Activated CD8-positive, alpha-beta T cell treated with anti-CD3 and anti-CD28 coated beads for 36 hours (primary cell): ENCODE measurements around the gene TH. TPM values are rescaled to one million over a fixed set of nuclear protein-coding genes. Genes with fewer than 3 reads are reported as not detected.

Source experiments
- ATAC-seq: fragments of 200-7000 bp; cut with Tn5 transposase; one replicate; pipeline ENCODE4 v1.10.0; 2021; ENCODE audit warnings: mild to moderate bottlenecking, moderate library complexity
- CTCF ChIA-PET: fragments of 350-600 bp; sonication (Branson Sonifier 250); formaldehyde crosslinking; loops from one replicate; lab custom pipeline; 2021; ENCODE audit warnings: antibody characterized with exemption; lab: Charles Lee
- POLR2A ChIA-PET: fragments of 350-600 bp; sonication (Branson Sonifier 250); formaldehyde crosslinking; loops from one replicate; lab custom pipeline; 2021; ENCODE audit warnings: antibody characterized with exemption; lab: Charles Lee
- DNase-seq: peaks from one replicate; pipeline ENCODE4 v3.0.0-alpha.2; 2020
- H3K27ac Mint-ChIP-seq: one replicate; pipeline ENCODE4 v1.8.0; 2021; ENCODE audit warnings: mild to moderate bottlenecking, mixed read lengths
- H3K27me3 Mint-ChIP-seq: one replicate; pipeline ENCODE4 v1.8.0; 2021; ENCODE audit warnings: mixed read lengths
- H3K36me3 Mint-ChIP-seq: one replicate; pipeline ENCODE4 v1.8.0; 2021; ENCODE audit warnings: low read depth, mixed read lengths
- H3K4me1 Mint-ChIP-seq: one replicate; pipeline ENCODE4 v1.8.0; 2021; ENCODE audit warnings: low read depth, mixed read lengths
- H3K4me3 Mint-ChIP-seq: one replicate; pipeline ENCODE4 v1.8.0; 2021; ENCODE audit warnings: mild to moderate bottlenecking, moderate library complexity, mixed read lengths
- H3K9me3 Mint-ChIP-seq: one replicate; pipeline ENCODE4 v1.8.0; 2021; ENCODE audit warnings: mixed read lengths
- CTCF ChIP-seq: fragments of 200-600 bp; IDR thresholded peaks from one replicate; pipeline ENCODE4 v1.8.0; 2022; ENCODE audit warnings: antibody characterized with exemption, mild to moderate bottlenecking
- intact Hi-C: fragments of 100-400 bp; cut with micrococcal nuclease; formaldehyde crosslinking; loops from one replicate; pipeline ENCODE4 v1.10.0; 2022
- total RNA-seq, 2 experiments: library from RNA; stranded (reverse); gene quantifications; one replicate each; pipeline ENCODE4 v1.2.3, GENCODE V29; 2021

The TH gene
- total RNA-seq, 2 experiments from 2014 or later = not detected

GRCh38 chr11:2148595-2148994 lies 23.0 kb downstream of the TH start:
- CTCF ChIA-PET = interaction anchor here (1.6 to 19.5 kb wide), 5 partner anchors 8 to 316 kb away, joined by 3 to 518 read pairs (median 7); partner anchors contain the start of gene IGF2
- H3K9me3 Mint-ChIP-seq = no peaks in the 10 kb centered on the region
- peaks cover 60% of the 10 kb centered on the region for H3K27me3 Mint-ChIP-seq
- no peak for TF ChIP-seq CTCF
- H3K27ac Mint-ChIP-seq = no peak overlapping the region
- no peak for DNase-seq
- POLR2A ChIA-PET = interaction anchor here (4.5 kb wide), 1 partner anchor 111 kb away, joined by 31 read pairs; no protein-coding TSS in a partner anchor
- no peak overlapping the region for H3K4me3 Mint-ChIP-seq
- ATAC-seq = no peak
- H3K4me1 Mint-ChIP-seq = peaks cover 19% of the 10 kb centered on the region
- intact Hi-C loops = no loop called here
- H3K36me3 Mint-ChIP-seq = no peaks in the 10 kb centered on the region

GRCh38 chr11:2147391-2147790 lies 24.2 kb downstream of the TH start:
- H3K4me3 Mint-ChIP-seq = no peak overlapping the region
- peaks cover 67% of the 10 kb centered on the region for H3K27me3 Mint-ChIP-seq
- ChIA-PET CTCF (interaction anchor here (0.8 to 19.5 kb wide), 5 partner anchors 9 to 315 kb away, joined by 3 to 518 read pairs (median 6); no protein-coding TSS in a partner anchor), POLR2A (interaction anchor here (0.5 to 1.2 kb wide), 3 partner anchors 11 to 156 kb away, joined by 3 to 5 read pairs (median 3); no protein-coding TSS in a partner anchor)
- H3K27ac Mint-ChIP-seq = no peak overlapping the region
- no peak for DNase-seq
- ATAC-seq = no peak
- TF ChIP-seq CTCF = no peak
- H3K36me3 Mint-ChIP-seq = no peaks in the 10 kb centered on the region
- peaks cover 31% of the 10 kb centered on the region for H3K4me1 Mint-ChIP-seq
- intact Hi-C loops = no loop called here
- no peaks in the 10 kb centered on the region for H3K9me3 Mint-ChIP-seq

- no peak overlapping the region for H3K27ac Mint-ChIP-seq
- intact Hi-C loops = no loop called here
- peaks cover 36% of the 10 kb centered on the region for H3K4me1 Mint-ChIP-seq
Observed at GRCh38 chr11:2146051-2146450, 25.6 kb downstream of the TH start.

GRCh38 chr11:2144544-2145248 lies 26.9 kb downstream of the TH start:
- ChIA-PET POLR2A (no interaction called here), CTCF (interaction anchor here (1.0 to 19.5 kb wide), 3 partner anchors 111 to 505 kb away, joined by 3 to 518 read pairs (median 6); no protein-coding TSS in a partner anchor)
- Mint-ChIP-seq H3K4me1 (peaks cover 32% of the 10 kb centered on the region), H3K4me3 (peak overlapping the region; percentile 7), H3K27ac (no peak overlapping the region), H3K27me3 (peaks cover 73% of the 10 kb centered on the region), H3K36me3 (no peaks in the 10 kb centered on the region), H3K9me3 (no peaks in the 10 kb centered on the region)
- TF ChIP-seq CTCF = no peak
- ATAC-seq (no peak), DNase-seq (no peak)
- intact Hi-C loops = loop anchor here (5.0 kb wide), 1 partner anchor 67 kb away; no protein-coding TSS in a partner anchor

More at GRCh38 chr11:2146051-2146450, 25.6 kb downstream of the TH start:
- DNase-seq = no peak
- Mint-ChIP-seq H3K36me3 (no peaks in the 10 kb centered on the region), H3K4me3 (no peak overlapping the region), H3K27me3 (peaks cover 76% of the 10 kb centered on the region), H3K9me3 (no peaks in the 10 kb centered on the region)
- no peak for ATAC-seq
- TF ChIP-seq CTCF = no peak
- POLR2A ChIA-PET = interaction anchor here (0.9 kb wide), 1 partner anchor 11 kb away, joined by 4 read pairs; no protein-coding TSS in a partner anchor
- CTCF ChIA-PET = interaction anchor here (1.4 to 19.5 kb wide), 2 partner anchors 69 to 112 kb away, joined by 4 to 518 read pairs; no protein-coding TSS in a partner anchor
